Heart left ventricle (tissue), 13 donors: ENCODE results near the gene CELF5.

Experiments used
- POLR2A ChIP-seq, 2 donors: fragments of 450-650 bp; IDR thresholded peaks; one replicate each; pipeline ENCODE4 v1.6.1; 2017; ENCODE audit warnings: antibody characterized with exemption in 2 of 2, mild to moderate bottlenecking in 2 of 2, moderate library complexity in 2 of 2
- TF ChIP-seq, protein P1 (sequence below), 12 donors: fragments of 200-600 bp; sonication (generic) in 4 of 12; IDR thresholded peaks; one replicate each; pipeline versions ENCODE4 v1.5.0 to v1.8.0; 2018 to 2022; ENCODE audit warnings: antibody characterized with exemption in 12 of 12, mild to moderate bottlenecking in 5 of 12
- donor health status: ischemic (EF 13 %, LVEDD 7.1; RV severe dilation, severe dysfunction).
- donor health status: DM: no; HTN: yes; CAD: no.
- donor health status: DM: no; HTN: no; CAD: no.
- donor health status: ischemic (EF 25% LVEDD 6.9; RV normal size, moderate dysfunction).
- donor health status: ischemic (EF 25% LVEDD 5.7; RV mildly dilated, moderate dysfunction).
- donor health status: ischemic (EF 35%, LVEDD 5.7; RV mildly dilated, moderate dysfunction).
- donor health status: nonischemic (EF 11% LVEDD 7.7; RV severe dilation, severe dysfunction).
- donor health status: DM: yes; HTN: yes; CAD: no.
- donor health status: PGD.
- donor health status: ischemic (EF 29% LVEDD 5.4; RV normal size, mild dysfunction).
- donor health status: nonischemic (EF 23%, LVEDD 6.1; RV moderate dilation, normal function).

DNA sequence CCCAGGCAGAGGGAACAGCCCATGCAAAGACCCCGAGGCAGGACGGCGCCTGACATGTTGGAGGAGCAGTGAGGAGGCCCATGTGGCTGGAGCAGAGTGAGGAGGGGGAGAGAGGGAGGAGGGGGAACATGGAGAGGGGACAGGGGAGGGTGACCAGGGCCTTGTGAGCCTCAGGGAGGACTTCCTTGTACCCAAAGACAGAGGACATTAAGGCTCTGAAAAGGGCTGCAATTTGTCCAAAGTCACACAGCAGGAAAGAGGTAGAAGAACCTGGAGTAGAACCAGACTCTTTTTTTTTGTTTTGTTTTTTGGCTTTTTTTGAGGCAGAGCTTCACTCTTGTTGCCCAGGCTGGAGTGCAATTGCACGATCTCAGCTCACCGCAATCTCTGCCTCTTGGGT, 67.2 kb downstream of the CELF5 start:
- TF ChIP-seq, protein P1, sequence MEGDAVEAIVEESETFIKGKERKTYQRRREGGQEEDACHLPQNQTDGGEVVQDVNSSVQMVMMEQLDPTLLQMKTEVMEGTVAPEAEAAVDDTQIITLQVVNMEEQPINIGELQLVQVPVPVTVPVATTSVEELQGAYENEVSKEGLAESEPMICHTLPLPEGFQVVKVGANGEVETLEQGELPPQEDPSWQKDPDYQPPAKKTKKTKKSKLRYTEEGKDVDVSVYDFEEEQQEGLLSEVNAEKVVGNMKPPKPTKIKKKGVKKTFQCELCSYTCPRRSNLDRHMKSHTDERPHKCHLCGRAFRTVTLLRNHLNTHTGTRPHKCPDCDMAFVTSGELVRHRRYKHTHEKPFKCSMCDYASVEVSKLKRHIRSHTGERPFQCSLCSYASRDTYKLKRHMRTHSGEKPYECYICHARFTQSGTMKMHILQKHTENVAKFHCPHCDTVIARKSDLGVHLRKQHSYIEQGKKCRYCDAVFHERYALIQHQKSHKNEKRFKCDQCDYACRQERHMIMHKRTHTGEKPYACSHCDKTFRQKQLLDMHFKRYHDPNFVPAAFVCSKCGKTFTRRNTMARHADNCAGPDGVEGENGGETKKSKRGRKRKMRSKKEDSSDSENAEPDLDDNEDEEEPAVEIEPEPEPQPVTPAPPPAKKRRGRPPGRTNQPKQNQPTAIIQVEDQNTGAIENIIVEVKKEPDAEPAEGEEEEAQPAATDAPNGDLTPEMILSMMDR (IDR thresholded peaks at IDR 0.05): no peak
- TF ChIP-seq POLR2A (IDR thresholded peaks at IDR 0.05): no peak
